Activated CD8-positive, alpha-beta memory T cell treated with anti-CD3 and anti-CD28 coated beads, Interleukin-2, amount 50 U/mL, for 4 hours (primary cell): ENCODE results near the gene PCDHGB3.
"Not testable (repeated sequence)": the region's sequence is repeated elsewhere in the genome, so short reads cannot be mapped to it uniquely, and the experiment has no call there.

Experiments
- DNase-seq: peaks from one replicate; pipeline ENCODE4 v3.0.0-alpha.2; 2020

Gene PCDHGB3

DNA sequence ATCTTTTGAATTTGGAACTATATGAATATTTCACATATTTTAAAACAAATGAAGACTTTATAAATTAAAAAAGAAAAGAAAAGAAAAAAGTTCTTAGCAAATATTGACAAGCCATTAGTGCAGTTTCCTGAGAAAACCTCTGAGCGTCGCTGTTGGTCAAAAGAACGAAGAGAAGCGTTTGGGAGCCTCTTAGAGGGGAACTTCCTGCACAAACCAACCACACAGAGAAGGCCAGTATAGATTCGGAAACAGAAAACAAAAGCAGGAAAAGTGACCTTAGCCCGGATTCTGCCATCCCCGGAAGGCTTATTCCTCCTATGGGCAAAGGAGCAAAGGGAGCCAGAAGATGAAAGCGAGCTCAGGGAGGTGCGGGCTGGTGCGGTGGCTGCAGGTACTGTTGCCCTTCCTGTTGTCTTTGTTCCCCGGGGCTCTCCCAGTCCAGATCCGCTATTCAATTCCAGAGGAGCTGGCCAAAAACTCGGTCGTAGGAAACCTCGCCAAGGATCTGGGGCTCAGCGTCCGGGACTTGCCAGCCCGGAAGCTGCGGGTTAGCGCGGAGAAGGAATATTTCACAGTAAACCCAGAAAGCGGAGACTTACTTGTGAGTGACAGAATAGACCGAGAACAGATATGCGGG, 10.1 kb upstream of the PCDHGB3 start, which contains the start of gene PCDHGB2:
TSS of gene PCDHGB2 (plus strand) at position 205 of the 637 bp plus-strand sequence. CDS start at position 347, 142 bp downstream.
- no peak for DNase-seq

DNA sequence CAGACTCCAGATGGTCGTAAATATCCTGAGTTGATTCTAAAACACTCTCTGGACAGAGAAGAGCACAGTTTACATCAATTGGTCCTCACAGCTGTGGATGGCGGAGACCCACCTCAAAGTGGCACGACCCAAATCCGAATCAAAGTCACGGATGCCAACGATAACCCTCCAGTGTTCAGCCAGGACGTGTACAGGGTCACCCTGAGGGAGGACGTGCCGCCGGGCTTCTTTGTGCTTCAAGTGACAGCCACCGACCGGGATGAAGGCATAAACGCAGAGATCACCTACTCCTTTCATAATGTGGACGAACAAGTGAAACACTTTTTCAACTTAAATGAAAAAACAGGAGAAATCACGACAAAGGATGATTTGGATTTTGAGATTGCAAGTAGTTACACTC, 9.4 kb upstream of the PCDHGB3 start:
- no peak for DNase-seq

DNA sequence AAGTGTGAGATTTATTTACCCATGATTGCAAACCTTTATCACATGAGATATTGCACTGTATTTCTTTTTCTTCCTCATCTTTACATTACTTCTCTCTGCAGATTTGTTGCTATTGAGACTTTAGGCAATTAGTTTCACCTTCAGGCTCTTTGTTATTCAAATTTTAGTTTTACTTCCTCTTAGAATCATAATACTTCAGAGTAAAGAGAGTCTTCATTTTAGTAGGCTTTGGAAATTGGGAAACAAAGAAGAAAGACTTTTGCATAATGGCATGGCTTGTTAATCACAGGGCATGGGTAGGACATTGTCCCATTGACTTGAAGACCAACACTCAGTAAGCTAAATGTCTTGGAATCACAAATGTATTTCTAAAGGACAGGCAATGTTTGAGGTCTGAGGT, 7.3 kb upstream of the PCDHGB3 start:
- DNase-seq, result no peak

DNA sequence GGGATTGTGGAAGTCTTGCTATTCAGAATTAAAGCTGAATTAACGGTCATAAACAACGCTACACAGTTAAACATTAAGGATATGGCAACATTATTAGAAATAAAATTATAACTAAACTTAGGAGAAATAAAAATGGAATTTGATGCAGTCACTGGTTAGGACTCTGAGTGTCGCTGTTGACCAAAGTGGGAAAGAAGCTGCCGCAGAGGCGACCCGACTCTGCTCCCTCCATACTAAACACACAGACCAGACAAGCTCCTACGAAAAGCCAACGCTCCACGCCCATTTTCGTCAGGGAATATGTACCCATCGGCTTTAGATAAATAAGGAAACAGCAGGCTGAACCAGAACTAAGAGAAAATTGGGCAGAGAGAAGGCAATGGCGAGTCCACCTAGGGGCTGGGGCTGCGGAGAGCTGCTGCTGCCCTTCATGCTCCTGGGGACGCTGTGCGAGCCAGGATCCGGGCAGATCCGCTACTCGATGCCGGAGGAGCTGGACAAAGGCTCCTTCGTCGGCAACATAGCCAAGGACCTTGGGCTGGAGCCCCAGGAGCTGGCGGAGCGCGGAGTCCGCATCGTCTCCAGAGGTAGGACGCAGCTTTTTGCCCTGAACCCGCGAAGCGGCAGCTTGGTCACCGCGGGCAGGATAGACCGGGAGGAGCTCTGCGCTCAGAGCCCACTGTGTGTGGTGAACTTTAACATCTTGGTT, 5.9 kb upstream of the PCDHGB3 start, which contains the start of gene PCDHGA5:
TSS of gene PCDHGA5 (plus strand) at position 211 of the 709 bp plus-strand sequence. CDS start at position 380, 169 bp downstream.
- no peak for DNase-seq

DNA sequence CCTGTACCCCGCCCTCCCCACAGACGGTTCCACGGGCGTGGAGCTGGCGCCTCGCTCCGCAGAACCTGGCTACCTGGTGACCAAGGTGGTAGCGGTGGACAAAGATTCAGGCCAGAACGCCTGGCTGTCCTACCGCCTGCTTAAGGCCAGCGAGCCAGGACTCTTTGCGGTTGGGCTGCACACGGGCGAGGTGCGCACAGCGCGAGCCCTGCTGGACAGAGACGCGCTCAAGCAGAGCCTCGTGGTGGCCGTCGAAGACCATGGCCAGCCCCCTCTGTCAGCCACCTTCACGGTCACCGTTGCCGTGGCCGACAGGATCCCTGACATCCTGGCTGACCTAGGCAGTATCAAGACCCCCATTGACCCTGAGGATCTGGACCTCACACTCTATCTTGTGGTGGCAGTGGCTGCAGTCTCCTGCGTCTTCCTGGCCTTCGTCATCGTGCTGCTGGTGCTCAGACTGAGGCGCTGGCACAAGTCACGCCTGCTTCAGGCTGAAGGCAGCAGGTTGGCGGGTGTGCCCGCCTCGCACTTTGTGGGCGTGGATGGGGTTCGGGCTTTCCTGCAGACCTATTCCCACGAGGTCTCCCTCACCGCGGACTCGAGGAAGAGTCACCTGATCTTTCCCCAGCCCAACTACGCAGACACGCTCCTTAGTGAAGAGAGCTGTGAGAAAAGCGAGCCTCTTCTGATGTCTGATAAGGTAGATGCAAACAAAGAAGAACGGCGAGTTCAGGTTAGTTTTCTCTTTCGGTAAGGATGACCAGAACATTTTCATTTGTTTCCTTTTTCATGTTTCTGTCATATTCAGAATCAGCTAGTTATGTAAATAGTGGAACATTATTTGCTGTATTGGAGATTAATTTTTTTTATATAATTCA, 3.8 kb upstream of the PCDHGB3 start:
- no peak for DNase-seq

DNA sequence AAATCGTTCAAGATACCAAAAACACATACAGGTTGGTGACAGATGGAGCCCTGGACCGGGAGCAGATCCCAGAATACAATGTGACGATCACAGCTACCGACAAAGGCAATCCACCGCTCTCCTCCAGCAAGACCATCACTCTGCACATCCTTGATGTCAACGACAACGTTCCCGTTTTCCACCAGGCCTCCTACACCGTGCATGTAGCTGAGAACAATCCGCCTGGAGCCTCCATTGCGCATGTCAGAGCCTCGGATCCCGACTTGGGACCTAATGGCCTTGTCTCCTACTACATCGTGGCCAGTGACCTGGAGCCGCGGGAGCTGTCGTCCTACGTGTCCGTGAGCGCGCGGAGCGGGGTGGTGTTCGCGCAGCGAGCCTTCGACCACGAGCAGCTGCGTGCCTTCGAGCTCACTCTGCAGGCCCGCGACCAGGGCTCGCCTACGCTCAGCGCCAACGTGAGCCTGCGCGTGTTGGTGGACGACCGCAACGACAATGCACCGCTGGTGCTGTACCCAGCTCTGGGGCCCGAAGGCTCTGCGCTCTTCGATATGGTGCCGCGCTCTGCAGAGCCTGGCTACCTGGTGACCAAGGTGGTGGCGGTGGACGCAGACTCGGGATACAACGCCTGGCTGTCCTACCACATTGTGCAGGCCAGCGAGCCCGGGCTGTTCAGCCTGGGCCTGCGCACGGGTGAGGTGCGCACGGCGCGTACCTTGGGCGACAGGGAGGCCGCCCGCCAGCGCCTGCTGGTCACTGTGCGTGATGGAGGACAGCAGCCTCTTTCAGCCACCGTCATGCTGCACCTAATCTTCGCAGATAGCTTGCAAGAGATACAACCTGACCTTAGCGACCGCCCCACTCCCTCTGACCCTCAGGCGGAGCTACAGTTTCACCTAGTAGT, 1.8 kb downstream of the PCDHGB3 start:
- no peak for DNase-seq

DNA sequence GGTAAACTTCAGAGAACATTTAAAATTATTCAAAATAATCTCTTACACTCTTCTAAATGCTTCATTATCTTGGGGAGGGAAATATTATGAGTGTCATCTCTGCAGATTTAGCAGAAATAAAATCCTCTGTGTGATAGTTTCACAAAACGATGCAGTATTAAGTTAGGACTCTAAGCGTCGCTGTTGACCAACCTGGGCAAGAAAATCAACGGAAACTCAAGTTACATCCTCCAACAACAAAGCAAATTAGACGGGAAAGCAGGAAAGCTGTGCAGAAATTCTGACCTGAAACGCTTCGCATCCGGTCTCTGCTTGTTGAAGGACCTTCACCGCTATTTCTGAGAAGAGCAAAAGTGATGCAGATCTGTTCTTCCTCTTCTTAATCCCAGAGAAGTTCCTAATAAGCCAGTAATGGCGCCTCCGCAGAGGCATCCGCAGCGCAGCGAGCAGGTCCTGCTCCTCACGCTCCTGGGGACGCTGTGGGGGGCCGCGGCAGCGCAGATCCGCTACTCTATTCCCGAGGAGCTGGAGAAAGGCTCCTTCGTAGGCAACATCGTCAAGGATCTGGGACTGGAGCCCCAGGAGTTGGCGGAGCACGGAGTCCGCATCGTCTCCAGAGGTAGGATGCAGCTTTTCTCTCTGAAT, 3.8 kb downstream of the PCDHGB3 start, which contains the start of gene PCDHGA6:
TSS of gene PCDHGA6 (plus strand) at position 219 of the 645 bp plus-strand sequence. CDS start at position 412, 193 bp downstream.
- no peak for DNase-seq

DNA sequence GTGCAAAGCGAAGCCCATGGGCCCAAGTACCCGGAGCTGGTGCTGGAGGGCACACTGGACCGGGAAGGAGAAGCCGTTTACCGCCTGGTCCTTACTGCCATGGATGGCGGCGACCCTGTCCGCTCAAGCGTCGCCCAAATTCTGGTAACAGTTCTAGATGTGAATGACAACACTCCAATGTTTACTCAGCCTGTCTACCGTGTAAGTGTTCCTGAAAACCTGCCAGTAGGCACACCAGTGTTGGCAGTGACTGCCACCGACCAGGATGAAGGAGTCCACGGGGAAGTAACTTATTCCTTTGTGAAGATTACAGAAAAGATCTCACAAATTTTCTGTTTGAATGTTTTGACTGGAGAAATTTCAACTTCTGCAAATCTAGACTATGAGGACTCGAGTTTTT, 4.6 kb downstream of the PCDHGB3 start:
- DNase-seq, result no peak

DNA sequence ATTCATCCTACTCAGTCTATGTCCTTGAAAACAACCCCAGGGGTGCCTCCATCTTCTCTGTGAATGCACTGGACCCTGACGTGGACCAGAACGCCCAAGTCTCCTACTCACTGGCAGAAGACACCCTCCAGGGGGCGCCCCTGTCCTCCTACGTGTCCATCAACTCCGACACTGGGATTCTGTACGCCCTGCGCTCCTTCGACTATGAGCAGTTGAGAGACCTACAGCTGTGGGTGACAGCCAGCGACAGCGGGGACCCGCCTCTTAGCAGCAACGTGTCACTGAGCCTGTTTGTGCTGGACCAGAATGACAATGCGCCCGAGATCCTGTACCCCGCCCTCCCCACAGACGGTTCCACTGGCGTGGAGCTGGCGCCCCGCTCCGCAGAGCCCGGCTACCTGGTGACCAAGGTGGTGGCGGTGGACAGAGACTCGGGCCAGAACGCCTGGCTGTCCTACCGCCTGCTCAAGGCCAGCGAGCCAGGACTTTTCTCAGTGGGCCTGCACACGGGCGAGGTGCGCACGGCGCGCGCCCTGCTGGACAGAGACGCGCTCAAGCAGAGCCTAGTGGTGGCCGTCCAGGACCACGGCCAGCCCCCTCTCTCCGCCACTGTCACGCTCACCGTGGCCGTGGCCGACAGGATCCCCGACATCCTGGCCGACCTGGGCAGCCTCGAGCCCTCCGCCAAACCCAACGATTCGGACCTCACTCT, 5.6 kb downstream of the PCDHGB3 start:
- not testable (repeated sequence) for DNase-seq

DNA sequence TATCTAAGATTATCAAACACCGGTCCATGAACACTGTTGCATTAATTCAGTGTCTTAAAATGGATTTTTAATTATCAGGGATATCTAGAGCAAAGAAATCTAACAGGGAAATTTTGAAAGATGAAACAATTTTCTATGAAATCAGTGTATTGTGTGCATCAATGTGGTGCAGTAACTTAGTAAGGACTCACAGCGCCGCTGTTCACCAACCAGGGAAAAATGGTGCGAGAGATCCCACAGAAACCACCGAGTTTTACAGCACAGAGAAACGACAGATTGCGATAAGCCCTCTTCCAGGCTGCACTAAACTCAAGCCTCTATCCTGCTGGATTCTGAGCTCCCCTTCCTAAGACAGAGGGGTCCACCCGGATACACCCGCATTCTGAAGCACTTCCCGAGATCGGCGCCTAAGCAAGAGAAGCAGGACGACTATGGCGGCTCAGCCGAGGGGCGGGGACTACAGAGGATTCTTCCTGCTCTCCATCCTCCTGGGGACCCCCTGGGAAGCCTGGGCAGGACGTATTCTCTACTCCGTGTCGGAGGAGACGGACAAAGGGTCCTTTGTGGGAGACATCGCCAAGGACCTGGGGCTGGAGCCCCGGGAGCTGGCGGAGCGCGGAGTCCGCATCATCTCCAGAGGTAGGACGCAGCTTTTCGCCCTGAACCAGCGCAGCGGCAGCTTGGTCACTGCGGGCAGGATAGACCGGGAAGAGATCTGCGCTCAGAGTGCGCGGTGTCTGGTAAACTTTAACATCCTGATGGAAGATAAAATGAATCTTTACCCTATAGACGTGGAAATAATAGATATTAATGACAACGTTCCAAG, 12.6 kb downstream of the PCDHGB3 start, which contains the start of gene PCDHGA7:
TSS of gene PCDHGA7 (plus strand) at position 274 of the 826 bp plus-strand sequence. CDS start at position 432, 158 bp downstream.
- no peak for DNase-seq

DNA sequence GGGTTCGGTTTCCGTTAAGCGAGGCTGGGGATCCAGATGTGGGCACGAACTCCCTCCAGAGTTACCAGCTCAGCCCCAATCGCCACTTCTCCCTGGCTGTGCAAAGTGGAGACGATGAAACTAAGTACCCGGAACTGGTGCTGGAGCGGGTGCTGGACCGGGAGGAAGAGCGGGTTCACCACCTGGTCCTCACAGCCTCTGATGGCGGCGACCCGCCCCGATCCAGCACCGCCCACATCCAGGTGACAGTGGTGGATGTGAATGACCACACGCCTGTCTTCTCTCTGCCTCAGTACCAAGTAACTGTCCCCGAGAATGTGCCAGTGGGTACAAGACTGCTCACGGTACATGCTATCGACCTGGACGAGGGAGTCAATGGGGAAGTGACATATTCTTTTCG, 13.3 kb downstream of the PCDHGB3 start:
- DNase-seq, result no peak

DNA sequence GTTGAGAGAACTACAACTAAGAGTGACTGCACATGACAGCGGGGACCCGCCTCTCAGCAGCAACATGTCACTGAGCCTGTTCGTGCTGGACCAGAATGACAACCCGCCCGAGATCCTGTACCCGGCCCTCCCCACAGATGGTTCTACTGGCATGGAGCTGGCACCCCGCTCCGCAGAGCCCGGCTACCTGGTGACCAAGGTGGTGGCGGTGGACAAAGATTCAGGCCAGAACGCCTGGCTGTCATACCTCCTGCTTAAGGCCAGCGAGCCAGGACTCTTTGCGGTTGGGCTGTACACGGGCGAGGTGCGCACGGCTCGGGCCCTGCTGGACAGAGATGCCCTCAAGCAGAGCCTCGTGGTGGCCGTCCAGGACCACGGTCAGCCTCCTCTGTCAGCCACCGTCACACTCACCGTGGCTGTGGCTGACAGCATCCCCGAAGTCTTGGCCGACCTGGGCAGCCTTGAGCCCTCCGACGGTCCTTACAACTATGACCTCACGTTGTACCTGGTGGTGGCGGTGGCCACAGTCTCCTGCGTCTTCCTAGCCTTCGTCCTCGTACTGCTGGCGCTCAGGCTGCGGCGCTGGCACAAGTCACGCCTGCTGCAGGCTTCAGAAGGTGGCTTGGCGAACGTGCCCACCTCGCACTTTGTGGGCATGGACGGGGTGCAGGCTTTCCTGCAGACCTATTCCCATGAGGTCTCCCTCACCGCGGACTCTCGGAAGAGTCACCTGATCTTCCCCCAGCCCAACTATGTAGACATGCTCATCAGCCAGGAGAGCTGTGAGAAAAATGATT, 14.6 kb downstream of the PCDHGB3 start:
- no peak for DNase-seq

DNA sequence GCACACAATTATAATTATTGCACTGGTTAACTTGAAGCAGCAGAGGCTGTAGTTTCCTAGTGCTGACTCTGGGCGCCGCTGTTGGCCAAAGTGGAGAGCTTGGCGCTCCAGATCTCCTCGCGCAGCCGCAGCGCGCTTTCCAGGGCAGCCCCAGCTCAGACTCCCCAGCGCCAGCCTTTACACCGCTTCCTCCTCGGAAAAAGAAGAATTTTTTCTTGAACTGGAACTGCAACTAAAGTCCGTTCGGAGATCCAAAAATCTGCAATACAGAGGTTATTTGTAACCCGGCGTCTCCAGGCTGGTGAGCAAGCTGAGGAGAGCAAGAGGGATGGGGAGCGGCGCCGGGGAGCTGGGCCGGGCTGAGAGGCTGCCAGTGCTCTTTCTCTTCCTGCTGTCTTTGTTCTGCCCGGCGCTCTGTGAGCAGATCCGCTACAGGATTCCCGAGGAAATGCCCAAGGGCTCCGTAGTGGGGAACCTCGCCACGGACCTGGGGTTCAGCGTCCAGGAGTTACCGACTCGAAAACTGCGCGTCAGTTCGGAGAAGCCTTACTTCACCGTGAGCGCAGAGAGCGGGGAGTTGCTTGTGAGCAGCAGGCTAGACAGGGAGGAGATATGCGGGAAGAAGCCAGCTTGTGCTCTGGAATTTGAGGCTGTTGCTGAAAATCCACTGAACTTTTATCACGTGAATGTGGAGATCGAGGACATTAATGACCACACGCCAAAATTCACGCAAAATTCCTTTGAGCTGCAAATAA, 17.7 kb downstream of the PCDHGB3 start, which contains the start of gene PCDHGB4:
TSS of gene PCDHGB4 (plus strand) at position 142 of the 755 bp plus-strand sequence. CDS start at position 329, 187 bp downstream.
- DNase-seq, result not testable (repeated sequence)

DNA sequence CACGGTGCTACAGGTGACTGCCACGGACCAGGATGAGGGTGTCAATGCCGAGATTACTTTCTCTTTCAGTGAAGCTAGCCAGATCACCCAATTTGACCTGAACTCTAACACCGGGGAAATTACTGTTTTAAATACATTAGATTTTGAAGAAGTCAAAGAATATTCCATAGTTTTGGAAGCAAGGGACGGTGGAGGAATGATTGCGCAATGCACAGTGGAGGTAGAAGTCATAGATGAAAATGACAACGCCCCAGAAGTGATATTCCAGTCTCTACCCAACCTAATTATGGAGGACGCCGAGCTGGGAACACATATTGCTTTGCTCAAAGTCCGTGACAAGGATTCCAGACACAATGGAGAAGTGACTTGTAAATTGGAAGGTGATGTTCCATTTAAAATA, 18.6 kb downstream of the PCDHGB3 start:
- no peak for DNase-seq

DNA sequence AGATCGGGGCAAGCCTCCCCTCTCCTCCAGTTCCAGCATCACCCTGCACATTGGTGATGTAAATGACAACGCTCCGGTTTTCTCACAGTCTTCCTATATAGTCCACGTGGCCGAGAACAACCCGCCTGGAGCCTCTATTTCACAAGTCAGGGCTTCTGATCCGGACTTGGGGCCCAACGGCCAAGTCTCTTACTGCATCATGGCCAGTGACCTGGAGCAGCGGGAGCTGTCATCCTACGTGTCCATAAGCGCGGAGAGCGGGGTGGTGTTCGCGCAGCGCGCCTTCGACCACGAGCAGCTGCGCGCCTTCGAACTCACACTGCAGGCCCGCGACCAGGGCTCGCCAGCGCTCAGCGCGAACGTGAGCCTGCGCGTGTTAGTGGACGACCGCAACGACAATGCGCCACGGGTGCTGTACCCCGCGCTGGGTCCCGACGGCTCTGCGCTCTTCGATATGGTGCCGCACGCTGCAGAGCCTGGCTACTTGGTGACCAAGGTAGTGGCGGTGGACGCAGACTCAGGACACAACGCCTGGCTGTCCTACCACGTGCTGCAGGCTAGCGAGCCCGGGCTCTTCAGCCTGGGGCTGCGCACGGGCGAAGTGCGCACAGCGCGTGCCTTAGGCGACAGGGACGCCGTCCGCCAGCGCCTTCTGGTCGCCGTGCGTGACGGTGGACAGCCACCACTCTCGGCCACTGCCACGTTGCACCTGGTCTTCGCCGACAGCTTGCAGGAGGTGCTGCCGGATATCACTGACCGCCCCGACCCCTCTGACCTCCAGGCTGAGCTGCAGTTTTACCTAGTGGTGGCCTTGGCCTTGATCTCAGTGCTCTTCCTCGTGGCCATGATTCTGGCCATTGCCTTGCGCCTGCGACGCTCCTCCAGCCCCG, 19.4 kb downstream of the PCDHGB3 start:
- no peak for DNase-seq

DNA sequence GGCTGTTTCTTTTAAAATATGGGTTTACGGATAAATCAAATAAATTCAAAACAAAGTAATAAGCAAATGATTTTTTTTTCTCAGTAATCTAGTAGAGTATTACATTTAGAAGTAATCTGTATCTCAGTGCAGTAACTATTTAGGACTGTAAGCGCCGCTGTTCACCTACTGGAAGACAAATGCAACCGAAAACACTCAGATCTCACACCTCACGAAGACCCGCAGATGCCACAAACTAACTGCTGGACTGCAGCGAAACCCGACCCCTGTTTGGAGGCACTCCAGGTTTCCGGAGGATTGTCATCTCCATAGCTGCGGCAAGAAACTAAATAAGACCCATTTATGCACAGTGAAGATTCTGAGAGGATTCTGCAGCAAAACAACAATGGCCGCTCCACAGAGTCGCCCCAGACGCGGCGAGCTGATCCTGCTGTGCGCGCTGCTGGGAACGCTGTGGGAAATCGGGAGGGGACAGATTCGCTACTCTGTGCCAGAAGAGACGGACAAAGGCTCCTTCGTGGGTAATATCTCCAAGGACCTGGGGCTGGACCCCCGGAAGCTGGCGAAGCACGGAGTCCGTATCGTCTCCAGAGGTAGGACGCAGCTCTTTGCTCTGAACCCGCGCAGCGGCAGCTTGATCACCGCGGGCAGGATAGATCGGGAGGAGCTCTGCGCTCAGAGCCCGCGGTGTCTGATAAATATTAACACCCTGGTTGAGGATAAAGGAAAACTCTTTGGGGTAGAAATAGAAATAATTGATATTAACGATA, 22.6 kb downstream of the PCDHGB3 start, which contains the start of gene PCDHGA8:
TSS of gene PCDHGA8 (plus strand) at position 205 of the 770 bp plus-strand sequence. CDS start at position 386, 181 bp downstream.
- DNase-seq, result no peak
